Measurements from ENCODE around the gene MTA1.

Gene MTA1

DNA sequence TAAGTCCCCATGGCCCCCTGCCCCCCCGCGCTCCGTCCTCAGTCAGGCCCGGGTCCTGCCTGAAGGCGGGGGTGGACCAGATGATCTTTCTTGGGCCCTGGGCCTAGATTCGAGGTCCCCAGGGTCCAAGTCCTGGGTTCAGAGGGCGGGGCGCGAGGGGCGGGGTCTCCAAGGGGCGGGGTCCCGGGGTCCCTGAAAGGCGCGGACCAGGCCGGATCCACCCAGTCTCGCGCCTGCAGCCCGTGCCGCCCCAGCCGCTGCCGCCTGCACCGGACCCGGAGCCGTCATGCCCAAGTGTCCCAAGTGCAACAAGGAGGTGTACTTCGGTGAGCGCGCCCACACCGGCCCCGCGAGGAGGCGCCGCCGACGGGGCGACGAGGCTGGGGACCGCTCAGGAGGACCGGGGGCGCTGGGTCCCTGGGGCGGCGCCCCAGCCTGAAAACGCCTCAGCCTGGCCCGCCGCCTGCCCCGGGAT lies 67.4 kb downstream of the MTA1 start:
- peak overlapping the region; percentile 79 for H3K4me3 ChIP-seq (ENCODE audit: low read length)
- H3K79me2 ChIP-seq (ENCODE audit: control insufficient read depth, low read length): peaks cover 4% of the 10 kb centered on the region
- H3K36me3 ChIP-seq (ENCODE audit: control insufficient read depth, low read length): peaks cover 3% of the 10 kb centered on the region
- H3K4me2 ChIP-seq (ENCODE audit: low read length): peak overlapping the region; percentile 87
- no peaks in the 10 kb centered on the region for H3K9me2 ChIP-seq (replicated peaks; ENCODE audit: control insufficient read depth, low read length)
- no peak overlapping the region for H3K27ac ChIP-seq (ENCODE audit: low read depth, low read length)
- H3K9me3 ChIP-seq (ENCODE audit: control insufficient read depth, insufficient read depth, low read length): no peaks in the 10 kb centered on the region
- no peak for TF ChIP-seq EZH2phosphoT487 (IDR thresholded peaks at IDR 0.05; ENCODE audit: borderline replicate concordance, low read length)
- TF ChIP-seq, protein P1, sequence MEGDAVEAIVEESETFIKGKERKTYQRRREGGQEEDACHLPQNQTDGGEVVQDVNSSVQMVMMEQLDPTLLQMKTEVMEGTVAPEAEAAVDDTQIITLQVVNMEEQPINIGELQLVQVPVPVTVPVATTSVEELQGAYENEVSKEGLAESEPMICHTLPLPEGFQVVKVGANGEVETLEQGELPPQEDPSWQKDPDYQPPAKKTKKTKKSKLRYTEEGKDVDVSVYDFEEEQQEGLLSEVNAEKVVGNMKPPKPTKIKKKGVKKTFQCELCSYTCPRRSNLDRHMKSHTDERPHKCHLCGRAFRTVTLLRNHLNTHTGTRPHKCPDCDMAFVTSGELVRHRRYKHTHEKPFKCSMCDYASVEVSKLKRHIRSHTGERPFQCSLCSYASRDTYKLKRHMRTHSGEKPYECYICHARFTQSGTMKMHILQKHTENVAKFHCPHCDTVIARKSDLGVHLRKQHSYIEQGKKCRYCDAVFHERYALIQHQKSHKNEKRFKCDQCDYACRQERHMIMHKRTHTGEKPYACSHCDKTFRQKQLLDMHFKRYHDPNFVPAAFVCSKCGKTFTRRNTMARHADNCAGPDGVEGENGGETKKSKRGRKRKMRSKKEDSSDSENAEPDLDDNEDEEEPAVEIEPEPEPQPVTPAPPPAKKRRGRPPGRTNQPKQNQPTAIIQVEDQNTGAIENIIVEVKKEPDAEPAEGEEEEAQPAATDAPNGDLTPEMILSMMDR (IDR thresholded peaks at IDR 0.05; ENCODE audit: low read depth, low read length, poor library complexity, severe bottlenecking): no peak
- no peaks in the 10 kb centered on the region for H3F3A ChIP-seq (ENCODE audit: control insufficient read depth, insufficient read depth)
- peaks cover 46% of the 10 kb centered on the region for H3K4me1 ChIP-seq (ENCODE audit: control insufficient read depth, low read length)
- peaks cover 3% of the 10 kb centered on the region; the same call in 1 of the 2 replicates for H4K20me1 ChIP-seq (ENCODE audit: control insufficient read depth, insufficient read depth, low read depth, low read length)
- H3K27me3 ChIP-seq (ENCODE audit: control insufficient read depth, low read length): peaks cover 40% of the 10 kb centered on the region

DNA sequence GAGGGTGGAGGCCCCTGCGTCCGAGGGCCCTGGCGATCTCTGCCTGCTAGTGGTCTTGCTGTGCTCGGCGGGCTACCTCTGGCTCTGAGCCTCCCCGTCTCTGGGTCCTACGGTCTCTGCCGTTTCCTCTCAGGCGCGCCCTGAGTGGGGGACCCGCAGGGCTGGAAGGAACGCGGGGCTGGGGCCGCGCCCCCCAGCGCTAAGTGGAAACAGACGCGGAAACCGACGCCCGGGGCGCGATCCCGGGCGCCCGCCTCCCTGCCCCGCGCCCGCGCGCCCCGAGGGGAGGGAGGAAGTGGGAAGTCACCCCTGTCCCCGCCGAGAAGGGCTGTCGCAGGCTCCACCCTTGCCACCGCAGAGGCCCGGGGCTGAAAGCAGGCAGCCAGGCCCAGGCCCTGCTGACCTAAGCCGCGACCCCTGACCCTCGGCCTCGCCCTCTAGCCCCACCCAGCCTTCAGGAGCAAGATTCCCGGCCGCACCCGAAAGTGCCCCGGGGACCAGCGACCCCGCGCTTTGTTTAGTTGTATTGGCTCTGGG lies 67.9 kb downstream of the MTA1 start:
- no peaks in the 10 kb centered on the region for H3F3A ChIP-seq (ENCODE audit: control insufficient read depth, insufficient read depth)
- no peaks in the 10 kb centered on the region for H3K9me2 ChIP-seq (replicated peaks; ENCODE audit: control insufficient read depth, low read length)
- peaks cover 6% of the 10 kb centered on the region; the same call in 1 of the 2 replicates for H4K20me1 ChIP-seq (ENCODE audit: control insufficient read depth, insufficient read depth, low read depth, low read length)
- H3K4me3 ChIP-seq (ENCODE audit: low read length): peak overlapping the region; percentile 79
- peaks cover 40% of the 10 kb centered on the region for H3K27me3 ChIP-seq (ENCODE audit: control insufficient read depth, low read length)
- H3K36me3 ChIP-seq (ENCODE audit: control insufficient read depth, low read length): peaks cover 6% of the 10 kb centered on the region
- H3K9me3 ChIP-seq (ENCODE audit: control insufficient read depth, insufficient read depth, low read length): no peaks in the 10 kb centered on the region
- peaks cover 9% of the 10 kb centered on the region for H3K79me2 ChIP-seq (ENCODE audit: control insufficient read depth, low read length)
- no peak overlapping the region for H3K27ac ChIP-seq (ENCODE audit: low read depth, low read length)
- no peak for TF ChIP-seq EZH2phosphoT487 (IDR thresholded peaks at IDR 0.05; ENCODE audit: borderline replicate concordance, low read length)
- TF ChIP-seq, protein P1 (IDR thresholded peaks at IDR 0.05; ENCODE audit: low read depth, low read length, poor library complexity, severe bottlenecking): no peak
- H3K4me2 ChIP-seq (ENCODE audit: low read length): peak overlapping the region; percentile 87
- H3K4me1 ChIP-seq (ENCODE audit: control insufficient read depth, low read length): peaks cover 46% of the 10 kb centered on the region

DNA sequence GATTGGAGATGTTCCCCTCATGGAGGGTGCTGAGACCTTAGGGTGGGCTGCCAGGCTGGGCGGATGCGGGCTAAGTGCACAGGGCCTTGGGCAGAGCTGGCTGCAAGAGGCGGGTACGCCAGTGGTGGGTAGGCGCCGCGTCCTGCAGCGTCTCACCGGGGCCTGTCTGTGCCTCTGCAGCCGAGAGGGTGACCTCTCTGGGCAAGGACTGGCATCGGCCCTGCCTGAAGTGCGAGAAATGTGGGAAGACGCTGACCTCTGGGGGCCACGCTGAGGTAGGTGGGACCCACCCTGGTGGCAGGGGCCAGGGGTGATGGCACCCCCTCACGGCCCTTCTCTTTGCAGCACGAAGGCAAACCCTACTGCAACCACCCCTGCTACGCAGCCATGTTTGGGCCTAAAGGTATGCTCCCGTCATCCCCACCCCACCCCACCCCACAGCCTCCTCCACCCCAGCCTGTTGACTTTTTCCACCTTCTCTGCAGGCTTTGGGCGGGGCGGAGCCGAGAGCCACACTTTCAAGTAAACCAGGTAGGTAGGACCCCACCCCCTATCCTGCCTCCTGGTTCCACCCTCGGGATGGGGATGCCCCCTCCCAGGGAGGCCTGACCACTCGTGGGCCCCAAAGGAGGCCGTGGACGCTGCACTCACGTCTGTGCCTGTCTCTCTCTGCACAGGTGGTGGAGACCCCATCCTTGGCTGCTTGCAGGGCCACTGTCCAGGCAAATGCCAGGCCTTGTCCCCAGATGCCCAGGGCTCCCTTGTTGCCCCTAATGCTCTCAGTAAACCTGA lies 68.6 kb downstream of the MTA1 start:
- Histone ChIP-seq H3K9me3 (ENCODE audit: control insufficient read depth, insufficient read depth, low read length) (no peaks in the 10 kb centered on the region), H3K27ac (ENCODE audit: low read depth, low read length) (no peak overlapping the region), H3K4me3 (ENCODE audit: low read length) (peak overlapping the region; percentile 79), H3K4me1 (ENCODE audit: control insufficient read depth, low read length) (peaks cover 46% of the 10 kb centered on the region), H3K4me2 (ENCODE audit: low read length) (peak overlapping the region; percentile 87), H3K79me2 (ENCODE audit: control insufficient read depth, low read length) (peaks cover 9% of the 10 kb centered on the region), H4K20me1 (ENCODE audit: control insufficient read depth, insufficient read depth, low read depth, low read length) (peaks cover 8% of the 10 kb centered on the region; the same call in 1 of the 2 replicates), H3K9me2 (replicated peaks; ENCODE audit: control insufficient read depth, low read length) (no peaks in the 10 kb centered on the region), H3K36me3 (ENCODE audit: control insufficient read depth, low read length) (peaks cover 6% of the 10 kb centered on the region), H3F3A (ENCODE audit: control insufficient read depth, insufficient read depth) (no peaks in the 10 kb centered on the region), H3K27me3 (ENCODE audit: control insufficient read depth, low read length) (peaks cover 40% of the 10 kb centered on the region)
- TF ChIP-seq, protein P1 (IDR thresholded peaks at IDR 0.05; ENCODE audit: low read depth, low read length, poor library complexity, severe bottlenecking): no peak
- no peak for TF ChIP-seq EZH2phosphoT487 (IDR thresholded peaks at IDR 0.05; ENCODE audit: borderline replicate concordance, low read length)
